Dedifferentiated amniotic fluid mesenchymal stem cell (primary cell): ENCODE measurements around the gene LMX1A.

Experiments used
- DNase-seq: peaks from one replicate; pipeline ENCODE4 v3.0.0-alpha.2; 2016; ENCODE audit errors: extremely low spot score

Gene LMX1A

DNA sequence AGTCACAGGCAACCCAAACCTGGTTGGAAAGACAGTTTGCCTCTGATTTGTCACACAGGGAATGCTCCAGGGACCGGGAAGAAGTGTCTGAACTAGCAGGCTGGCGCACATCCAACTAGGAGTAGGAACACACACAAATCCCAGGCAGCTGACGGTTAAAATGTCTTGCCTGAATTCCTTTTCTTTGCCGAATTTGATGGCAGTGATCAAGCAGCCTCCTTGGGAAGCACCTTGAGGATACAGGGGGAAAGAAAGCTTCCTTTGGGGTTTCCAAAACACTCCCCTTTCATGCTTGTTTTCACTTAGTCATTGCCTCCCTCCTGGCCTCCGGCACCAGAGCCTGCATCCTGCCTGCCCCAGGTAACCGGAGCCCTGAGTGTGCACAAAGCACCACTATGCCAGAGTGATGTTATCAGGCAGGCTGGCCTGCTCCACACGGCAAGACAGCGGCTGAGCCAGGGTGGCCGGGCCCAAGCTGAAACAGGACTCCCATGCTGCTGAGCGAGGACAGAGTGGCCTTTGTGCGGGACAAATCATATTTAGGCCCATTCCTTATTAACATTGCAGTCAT lies 193.8 kb downstream of the LMX1A start:
- no peak for DNase-seq

DNA sequence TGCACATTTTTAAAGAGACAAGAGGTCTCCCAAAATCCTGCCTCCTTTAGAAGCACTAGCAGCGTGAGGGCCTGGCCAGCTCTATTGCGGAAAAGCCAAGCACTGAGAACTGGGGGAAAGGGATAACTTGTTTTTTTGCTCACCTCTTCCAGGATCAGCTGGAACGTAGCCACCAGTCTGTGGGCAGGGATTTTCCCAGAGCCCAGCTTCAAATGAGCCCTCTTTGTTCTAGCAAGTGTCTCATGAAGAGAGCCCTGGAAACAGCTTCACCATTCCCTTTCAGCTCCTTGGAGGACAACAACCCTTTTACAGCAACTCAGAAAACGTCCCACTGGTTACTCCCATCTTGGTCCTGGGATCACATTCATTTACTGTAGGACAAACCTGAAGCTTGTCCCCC lies 195.4 kb downstream of the LMX1A start:
- no peak for DNase-seq

DNA sequence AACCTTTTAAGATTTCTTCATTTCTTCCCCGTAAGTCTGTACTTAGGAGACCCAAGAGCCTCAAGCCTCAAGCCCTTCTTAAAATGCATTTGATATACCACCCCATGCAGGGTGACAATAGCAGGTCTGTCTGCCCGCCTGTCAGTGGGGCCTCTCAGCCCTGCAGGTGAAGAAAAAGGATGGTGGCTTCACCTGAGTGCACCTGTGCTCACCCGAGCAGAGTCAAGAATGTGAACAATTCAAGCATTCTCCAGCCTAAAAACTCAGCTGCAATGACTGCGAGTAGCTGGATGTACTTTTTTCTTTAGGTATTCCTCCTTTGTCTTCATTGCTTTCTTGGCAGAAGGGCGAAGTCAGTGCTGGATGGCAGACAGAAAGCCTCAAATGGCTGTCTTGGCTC lies 203.3 kb downstream of the LMX1A start:
- no peak for DNase-seq

DNA sequence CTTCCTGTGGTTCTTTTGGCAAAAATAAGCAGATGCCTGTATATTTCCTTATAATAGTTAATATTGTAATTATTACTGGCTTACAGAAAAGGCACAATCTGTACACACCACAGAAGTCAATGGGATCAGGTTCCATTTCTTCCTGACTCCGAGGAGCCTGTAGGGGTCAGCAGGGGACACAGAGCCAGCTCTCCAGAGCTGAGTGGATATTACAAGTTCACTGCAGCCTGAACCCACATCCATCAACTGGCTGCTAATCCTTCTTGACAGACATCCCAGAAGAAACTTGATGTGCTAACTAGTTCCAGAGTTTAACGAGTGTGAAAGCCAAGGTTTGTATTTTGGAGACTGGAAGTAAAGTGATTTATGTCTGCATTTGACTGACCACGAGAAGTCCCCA lies 203.8 kb downstream of the LMX1A start:
- DNase-seq = no peak

DNA sequence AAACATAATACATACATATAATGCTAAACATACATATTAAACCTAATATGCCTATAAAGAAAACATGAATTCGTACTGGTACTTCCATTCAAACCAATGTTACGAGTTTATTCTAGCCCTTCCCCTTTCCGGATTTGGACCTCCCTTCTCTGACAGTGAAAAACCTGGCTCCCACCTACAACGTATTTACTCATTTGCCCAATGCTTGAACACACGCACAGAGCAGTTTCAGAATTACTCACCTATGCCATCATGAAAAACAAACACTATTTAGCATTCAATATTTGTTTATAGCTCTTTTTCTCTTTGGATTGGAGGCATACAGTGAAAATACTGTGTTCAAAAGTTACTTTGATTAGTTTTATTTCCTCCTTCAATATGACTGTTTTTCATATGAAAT lies 204.4 kb downstream of the LMX1A start:
- DNase-seq = no peak
